GM19025 (cell line): Measurements from ENCODE around the gene SSBP4.
"Not testable (repeated sequence)": the region's sequence is repeated elsewhere in the genome, so short reads cannot be mapped to it uniquely, and the experiment has no call there.

Experiments
- ATAC-seq: cut with Tn5 transposase; IDR thresholded peaks from one replicate; pipeline ENCODE4 v1.9.1; 2021; ENCODE audit warnings: mild to moderate bottlenecking, low read depth, moderate library complexity; ENCODE audit not compliant: unreplicated experiment

The SSBP4 gene

GRCh38 chr19:18419195-18419698 lies at the start of gene SSBP4:
SSBP4 (plus strand) TSS chr19:18419398; CDS start chr19:18419649, 251 bp downstream.
- no peak for ATAC-seq

GRCh38 chr19:18373407-18373891 lies 45.7 kb upstream of the SSBP4 start:
- ATAC-seq = no peak

GRCh38 chr19:18373892-18374629 lies 45.1 kb upstream of the SSBP4 start:
- ATAC-seq = peak; percentile 85

- ATAC-seq = no peak
These were observed 42.2 kb upstream of the SSBP4 start for GRCh38 chr19:18377026-18377425.

- no peak for ATAC-seq
These were observed 39.1 kb upstream of the SSBP4 start for GRCh38 chr19:18379803-18380747.

GRCh38 chr19:18380843-18381242 lies 38.4 kb upstream of the SSBP4 start:
- ATAC-seq = no peak

- not testable (repeated sequence) for ATAC-seq
These were observed 35.6 kb upstream of the SSBP4 start for GRCh38 chr19:18383622-18384021.

GRCh38 chr19:18384775-18385174 lies 34.4 kb upstream of the SSBP4 start:
- no peak for ATAC-seq

- no peak for ATAC-seq
These were observed 33.9 kb upstream of the SSBP4 start for GRCh38 chr19:18385359-18385674.

GRCh38 chr19:18385675-18386542 lies 33.3 kb upstream of the SSBP4 start, which contains the start of gene GDF15:
GDF15 (plus strand) TSS chr19:18386158; CDS start chr19:18386190, 32 bp downstream.
- ATAC-seq = no peak

GRCh38 chr19:18386543-18387271 lies 32.5 kb upstream of the SSBP4 start:
- no peak for ATAC-seq

GRCh38 chr19:18388100-18388959 lies 30.9 kb upstream of the SSBP4 start:
- ATAC-seq = peak; percentile 70

- no peak for ATAC-seq
These were observed 30.1 kb upstream of the SSBP4 start for GRCh38 chr19:18388960-18389725.

GRCh38 chr19:18389726-18390064 lies 29.5 kb upstream of the SSBP4 start:
- ATAC-seq = no peak

GRCh38 chr19:18390065-18390907 lies 28.9 kb upstream of the SSBP4 start:
- no peak for ATAC-seq

GRCh38 chr19:18391509-18392075 lies 27.6 kb upstream of the SSBP4 start:
- ATAC-seq = no peak

GRCh38 chr19:18392417-18392816 lies 26.8 kb upstream of the SSBP4 start:
- no peak for ATAC-seq
